Activated T-helper 17 cell treated with anti-CD3 and anti-CD28 coated beads, Interleukin-2, amount 50 U/mL, for 72 hours (primary cell): ENCODE data around the gene FICD. TPM values are rescaled to one million over a fixed set of nuclear protein-coding genes. Genes with fewer than 3 reads are reported as not detected.

Source experiments
- ATAC-seq: fragments of 150-1000 bp; cut with Tn5 transposase; replicated peaks from 2 replicates; pipeline ENCODE4 v1.10.0; 2021; ENCODE audit warnings: mild to moderate bottlenecking, moderate library complexity
- H3K27ac Mint-ChIP-seq: one replicate; pipeline ENCODE4 v1.8.0; 2022; ENCODE audit warnings: mixed read lengths
- H3K27me3 Mint-ChIP-seq: one replicate; pipeline ENCODE4 v1.8.0; 2022; ENCODE audit warnings: mixed read lengths
- H3K36me3 Mint-ChIP-seq: one replicate; pipeline ENCODE4 v1.8.0; 2022; ENCODE audit warnings: low read depth, mild to moderate bottlenecking, mixed read lengths
- H3K4me1 Mint-ChIP-seq: one replicate; pipeline ENCODE4 v1.8.0; 2022; ENCODE audit warnings: mixed read lengths
- H3K4me3 Mint-ChIP-seq: one replicate; pipeline ENCODE4 v1.8.0; 2022; ENCODE audit warnings: mild to moderate bottlenecking, mixed read lengths
- H3K9me3 Mint-ChIP-seq: one replicate; pipeline ENCODE4 v1.8.0; 2022; ENCODE audit warnings: mixed read lengths
- total RNA-seq, 2 donors: library from RNA; stranded (reverse); gene quantifications; one replicate each; pipeline ENCODE4 v1.2.3, GENCODE V29; 2022

FICD gene
- total RNA-seq: 1 to 10 TPM; 2.9 to 3.6 TPM

DNA sequence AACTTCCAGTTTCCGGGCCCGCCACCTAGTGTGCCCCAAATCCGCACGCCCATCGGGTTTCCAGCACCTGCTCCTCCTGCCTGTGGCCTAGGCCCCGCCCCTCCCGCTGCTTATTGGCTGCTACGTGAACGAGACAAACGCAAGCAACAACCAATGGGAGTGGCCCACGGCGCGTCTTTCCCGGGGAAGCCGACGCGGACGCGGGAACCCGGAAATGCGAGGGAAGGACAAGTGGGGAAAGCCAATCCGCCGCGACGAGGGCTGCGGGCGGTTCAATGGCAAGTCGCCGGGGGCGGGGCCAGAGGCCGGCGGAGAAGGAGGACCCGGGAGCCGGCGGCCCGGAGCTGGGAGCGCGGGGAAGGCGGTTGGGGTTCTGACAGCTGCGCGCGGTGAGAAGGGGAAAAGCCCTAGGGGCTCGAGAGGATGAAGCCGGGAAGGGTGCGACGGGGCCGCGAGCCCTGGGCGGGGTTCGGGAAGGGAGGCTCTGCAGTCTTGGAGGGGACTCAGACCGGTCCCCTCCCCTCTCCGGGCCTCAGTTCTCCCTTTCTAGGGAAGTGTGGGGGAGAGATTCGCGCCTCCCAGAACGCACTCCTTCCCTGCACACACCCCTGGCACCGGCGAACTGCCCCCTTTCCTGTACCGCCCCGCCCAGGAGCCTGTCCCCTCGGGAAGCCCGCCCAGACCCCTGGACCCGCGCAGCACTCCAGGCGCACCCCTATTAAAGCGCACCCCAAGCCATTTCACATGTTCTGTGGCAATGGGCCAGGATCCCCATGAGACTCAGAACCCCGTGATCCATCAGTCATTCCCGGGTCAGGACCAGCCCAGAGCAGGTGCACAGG is at the start of gene FICD:
TSS of gene FICD (plus strand) at position 305 of the 842 bp plus-strand sequence. CDS start 1,696 bp downstream, outside the sequence.
- Mint-ChIP-seq H3K27me3 (no peaks in the 10 kb centered on the region), H3K27ac (peak within 1 kb of the TSS; percentile 86), H3K36me3 (peaks cover 31% of the 10 kb centered on the region), H3K4me1 (peaks cover 9% of the 10 kb centered on the region), H3K4me3 (peak within 1 kb of the TSS; percentile 84), H3K9me3 (no peaks in the 10 kb centered on the region)
- peak; percentile 96 for ATAC-seq

GRCh38 chr12:108465417-108465816 is 49.7 kb upstream of the FICD start:
- Mint-ChIP-seq H3K4me1 (no peaks in the 10 kb centered on the region), H3K4me3 (no peak overlapping the region), H3K27me3 (peaks cover 63% of the 10 kb centered on the region), H3K27ac (no peak overlapping the region), H3K36me3 (no peaks in the 10 kb centered on the region), H3K9me3 (no peaks in the 10 kb centered on the region)
- no peak for ATAC-seq

GRCh38 chr12:108468196-108468968 is 46.7 kb upstream of the FICD start:
- Mint-ChIP-seq H3K4me3 (no peak overlapping the region), H3K27ac (no peak overlapping the region), H3K4me1 (no peaks in the 10 kb centered on the region), H3K27me3 (peaks cover 49% of the 10 kb centered on the region), H3K9me3 (no peaks in the 10 kb centered on the region), H3K36me3 (no peaks in the 10 kb centered on the region)
- ATAC-seq: no peak

- Mint-ChIP-seq H3K36me3 (no peaks in the 10 kb centered on the region), H3K27me3 (peaks cover 24% of the 10 kb centered on the region), H3K9me3 (no peaks in the 10 kb centered on the region), H3K4me1 (no peaks in the 10 kb centered on the region), H3K4me3 (no peak overlapping the region), H3K27ac (no peak overlapping the region)
- no peak for ATAC-seq
Measured at GRCh38 chr12:108473400-108474055, 41.5 kb upstream of the FICD start.

DNA sequence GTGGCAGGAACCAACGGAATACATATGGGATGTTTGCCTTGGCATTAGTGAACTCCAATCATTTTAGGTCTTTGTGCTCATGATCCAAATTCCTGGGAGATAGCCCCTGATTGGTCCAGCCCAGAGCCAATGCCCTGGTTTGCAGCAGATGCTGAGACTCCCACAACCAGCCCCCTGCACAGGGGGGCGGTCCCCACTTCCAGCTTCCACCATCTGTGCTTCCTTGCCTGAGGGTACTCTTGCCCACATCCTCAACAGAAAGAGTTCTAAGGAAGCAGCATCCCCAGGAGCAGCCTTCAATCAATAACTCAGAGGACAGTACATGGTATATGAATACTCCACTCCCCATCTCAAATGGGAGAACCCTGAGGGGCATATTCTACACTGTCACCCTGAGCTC is 39.7 kb upstream of the FICD start:
- Mint-ChIP-seq H3K27ac (no peak overlapping the region), H3K4me1 (no peaks in the 10 kb centered on the region), H3K4me3 (no peak overlapping the region), H3K36me3 (no peaks in the 10 kb centered on the region), H3K9me3 (no peaks in the 10 kb centered on the region), H3K27me3 (peaks cover 25% of the 10 kb centered on the region)
- no peak for ATAC-seq

- Mint-ChIP-seq H3K9me3 (no peaks in the 10 kb centered on the region), H3K27me3 (peaks cover 33% of the 10 kb centered on the region), H3K27ac (no peak overlapping the region), H3K36me3 (no peaks in the 10 kb centered on the region), H3K4me3 (no peak overlapping the region), H3K4me1 (no peaks in the 10 kb centered on the region)
- no peak for ATAC-seq
Measured at GRCh38 chr12:108477055-108477880, 37.8 kb upstream of the FICD start.

DNA sequence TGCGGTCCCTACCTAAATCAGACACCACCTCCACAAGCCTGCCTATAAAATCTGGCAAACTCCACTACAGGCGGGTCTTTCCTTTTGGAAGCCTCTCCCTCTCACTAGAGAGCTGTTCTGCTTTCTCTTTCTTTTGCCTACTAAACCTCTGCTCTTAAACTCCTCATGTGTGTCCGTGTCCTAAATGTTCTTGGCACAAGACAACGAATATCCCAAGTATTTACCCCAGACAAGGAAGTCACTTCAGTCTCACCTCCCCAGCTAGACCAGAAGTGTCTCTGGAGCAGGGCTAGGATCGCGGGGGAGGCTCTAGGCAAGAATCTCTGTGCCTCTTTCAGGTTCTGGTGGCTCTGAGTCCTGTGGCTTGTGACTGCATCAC is 37.2 kb upstream of the FICD start:
- H3K27ac Mint-ChIP-seq: no peak overlapping the region
- no peak for ATAC-seq

DNA sequence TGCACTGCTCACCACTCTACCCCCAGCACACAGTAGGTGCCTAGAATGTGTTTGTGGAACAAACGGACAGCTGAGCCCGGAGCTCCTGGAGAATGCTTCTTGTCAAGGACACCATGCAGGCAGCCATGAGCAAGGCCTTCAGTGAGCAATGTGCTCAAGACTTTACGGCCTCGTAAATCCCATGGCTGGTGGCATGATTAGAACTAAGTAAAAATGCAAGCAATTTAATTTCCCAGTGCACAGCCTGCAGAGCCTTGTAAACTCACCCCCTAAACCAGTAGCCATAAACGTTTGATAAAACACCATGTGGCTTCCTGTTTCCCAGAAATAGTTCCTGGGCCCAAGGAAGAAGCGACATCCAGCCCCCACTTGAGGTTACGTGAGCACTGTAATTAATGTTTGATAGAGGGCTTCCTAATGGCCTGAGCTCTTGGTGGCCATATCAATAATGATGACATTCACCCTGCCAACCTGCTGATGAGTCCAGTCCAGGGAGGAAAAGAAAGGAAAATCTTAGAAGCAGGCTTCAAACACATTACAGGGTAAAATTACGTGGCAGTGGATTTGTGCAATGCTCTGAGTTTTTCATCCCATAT is 36.4 kb upstream of the FICD start:
- no peak overlapping the region for H3K4me3 Mint-ChIP-seq
- H3K9me3 Mint-ChIP-seq: no peaks in the 10 kb centered on the region
- H3K4me1 Mint-ChIP-seq: no peaks in the 10 kb centered on the region
- H3K36me3 Mint-ChIP-seq: no peaks in the 10 kb centered on the region
- no peak for ATAC-seq
- H3K27ac Mint-ChIP-seq: no peak overlapping the region
- peaks cover 33% of the 10 kb centered on the region for H3K27me3 Mint-ChIP-seq

More for the DNA sequence above, 37.2 kb upstream of the FICD start:
- Mint-ChIP-seq H3K4me3 (no peak overlapping the region), H3K9me3 (no peaks in the 10 kb centered on the region), H3K36me3 (no peaks in the 10 kb centered on the region), H3K4me1 (no peaks in the 10 kb centered on the region), H3K27me3 (peaks cover 35% of the 10 kb centered on the region)

DNA sequence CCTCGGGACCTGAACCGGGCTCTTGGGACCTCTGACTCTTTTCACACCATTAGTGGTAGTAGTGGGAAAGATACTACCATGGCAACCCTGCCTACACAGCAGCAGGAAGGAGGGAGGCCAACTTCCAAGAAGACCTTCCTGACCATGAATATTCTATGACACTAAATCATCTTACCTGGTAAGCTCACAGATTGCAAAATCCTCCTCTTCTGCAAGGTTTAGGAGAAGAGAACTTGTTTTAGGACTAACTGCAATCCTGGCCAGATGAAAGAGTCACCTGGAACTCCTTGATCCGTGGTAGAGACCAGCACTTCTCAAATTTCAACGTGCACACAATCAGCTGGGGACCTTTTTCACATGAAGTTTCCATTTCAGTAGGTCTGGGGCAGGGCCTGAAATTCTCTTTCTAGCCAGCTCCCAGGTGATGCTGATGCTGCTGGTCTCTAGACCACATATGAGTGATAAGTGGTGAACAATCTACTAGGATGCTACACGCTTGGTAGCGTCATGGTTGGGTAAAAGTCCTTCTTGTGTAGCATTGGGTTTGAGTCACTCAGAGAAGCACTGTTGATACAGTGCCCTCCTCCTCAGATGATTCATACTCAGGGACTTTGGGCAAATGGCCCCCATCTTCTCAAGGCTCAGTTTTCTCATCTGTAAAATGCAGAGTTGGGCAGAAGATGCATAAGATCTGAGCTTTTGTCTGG is 35.6 kb upstream of the FICD start:
- H3K4me3 Mint-ChIP-seq: no peak overlapping the region
- H3K36me3 Mint-ChIP-seq: no peaks in the 10 kb centered on the region
- no peaks in the 10 kb centered on the region for H3K9me3 Mint-ChIP-seq
- H3K27ac Mint-ChIP-seq: no peak overlapping the region
- peak; percentile 59 for ATAC-seq
- H3K4me1 Mint-ChIP-seq: no peaks in the 10 kb centered on the region
- peaks cover 37% of the 10 kb centered on the region for H3K27me3 Mint-ChIP-seq

DNA sequence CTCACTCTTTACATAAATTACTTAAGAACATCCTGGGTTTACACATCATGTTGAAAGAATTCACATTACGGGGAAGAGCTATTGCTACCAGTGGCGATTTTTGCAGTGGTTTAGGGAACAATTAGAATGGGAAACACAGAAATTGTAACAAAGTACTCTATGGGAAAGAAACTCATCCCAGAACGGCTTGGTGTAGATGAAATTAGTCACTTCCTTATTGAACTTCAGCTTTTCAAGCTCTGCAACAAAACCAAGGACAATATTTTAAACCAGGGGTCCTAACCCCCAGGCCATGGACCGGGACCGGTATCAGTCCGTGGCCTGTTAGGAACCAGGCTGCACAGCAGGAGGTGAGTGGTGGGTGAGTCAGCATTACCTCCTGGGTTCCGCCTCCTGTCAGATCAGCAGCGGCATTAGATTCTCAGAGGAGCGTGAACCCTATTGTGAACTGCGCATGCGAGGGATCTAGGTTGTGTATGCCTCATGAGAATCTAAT is 32.3 kb upstream of the FICD start:
- H3K4me3 Mint-ChIP-seq: no peak overlapping the region

DNA sequence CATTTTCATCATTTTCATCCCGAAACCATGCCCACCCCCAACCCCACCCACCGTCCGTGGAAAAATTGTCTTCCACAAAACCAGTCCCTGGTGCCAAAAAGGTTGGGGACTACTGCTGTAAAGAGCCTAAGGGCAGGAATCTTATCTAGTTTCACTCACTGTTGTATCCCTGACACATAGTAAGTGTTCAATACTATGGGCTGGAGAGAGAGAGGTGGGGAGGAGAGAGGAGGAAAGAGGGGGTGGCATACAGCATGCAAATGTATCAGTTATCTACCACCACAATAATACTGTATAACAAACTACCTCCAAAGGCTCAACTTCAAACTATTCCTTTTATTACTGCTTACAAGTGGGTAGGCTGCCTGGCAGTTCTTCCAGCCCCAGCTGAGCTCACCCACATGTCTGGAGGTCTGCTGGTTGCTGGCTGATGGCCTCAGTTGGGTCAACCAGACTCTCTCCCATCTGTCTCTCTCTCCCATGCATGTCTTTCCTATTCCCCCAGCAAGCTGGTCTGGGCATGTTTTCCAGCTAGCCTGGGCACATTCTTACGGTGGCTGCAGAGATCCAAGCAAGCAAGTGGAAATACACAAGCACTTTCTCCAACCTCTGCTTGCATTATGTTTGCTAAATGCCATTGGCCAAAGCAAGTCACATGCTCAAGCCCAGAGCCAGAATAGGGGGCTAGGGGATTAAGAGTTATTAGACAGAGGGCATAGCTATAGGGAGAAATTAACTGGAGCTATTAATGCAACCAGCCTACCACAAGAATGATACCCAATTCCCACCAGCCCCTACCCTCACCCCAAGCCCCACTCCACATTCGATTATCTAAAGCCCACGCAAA is 31.6 kb upstream of the FICD start:
- ATAC-seq: no peak
- H3K9me3 Mint-ChIP-seq: peaks cover 5% of the 10 kb centered on the region
- no peaks in the 10 kb centered on the region for H3K4me1 Mint-ChIP-seq
- H3K4me3 Mint-ChIP-seq: no peak overlapping the region
- H3K27me3 Mint-ChIP-seq: peaks cover 60% of the 10 kb centered on the region
- no peaks in the 10 kb centered on the region for H3K36me3 Mint-ChIP-seq
- no peak overlapping the region for H3K27ac Mint-ChIP-seq

More for the DNA sequence above, 32.3 kb upstream of the FICD start:
- Mint-ChIP-seq H3K36me3 (no peaks in the 10 kb centered on the region), H3K27me3 (peaks cover 55% of the 10 kb centered on the region), H3K27ac (no peak overlapping the region), H3K9me3 (peaks cover 5% of the 10 kb centered on the region), H3K4me1 (no peaks in the 10 kb centered on the region)
- no peak for ATAC-seq

GRCh38 chr12:108484431-108484830 is 30.6 kb upstream of the FICD start:
- Mint-ChIP-seq H3K27me3 (peaks cover 56% of the 10 kb centered on the region), H3K36me3 (no peaks in the 10 kb centered on the region), H3K27ac (no peak overlapping the region), H3K9me3 (peaks cover 5% of the 10 kb centered on the region), H3K4me1 (no peaks in the 10 kb centered on the region), H3K4me3 (no peak overlapping the region)
- ATAC-seq: no peak
